HG03460 (cell line): ENCODE data around the gene ZNFX1.

Experiments used
- ATAC-seq: cut with Tn5 transposase; IDR thresholded peaks from one replicate; pipeline ENCODE4 v1.9.1; 2021; ENCODE audit not compliant: unreplicated experiment

ZNFX1 gene

GRCh38 chr20:49293122-49293521 is 15.3 kb upstream of the ZNFX1 start:
- no peak for ATAC-seq

- ATAC-seq = no peak
Measured at GRCh38 chr20:49292010-49292409, 14.2 kb upstream of the ZNFX1 start.

- ATAC-seq = no peak
Measured at GRCh38 chr20:49291200-49291599, 13.3 kb upstream of the ZNFX1 start.

- ATAC-seq = no peak
Measured at GRCh38 chr20:49290608-49291191, 12.8 kb upstream of the ZNFX1 start.

- no peak for ATAC-seq
Measured at GRCh38 chr20:49288784-49289696, 11.2 kb upstream of the ZNFX1 start.

- no peak for ATAC-seq
Measured at GRCh38 chr20:49288250-49288751, 10.4 kb upstream of the ZNFX1 start.

GRCh38 chr20:49287555-49288249 is 9.8 kb upstream of the ZNFX1 start:
- no peak for ATAC-seq

- ATAC-seq = no peak
Measured at GRCh38 chr20:49286689-49287551, 9.1 kb upstream of the ZNFX1 start.

GRCh38 chr20:49285813-49286494 is 8.1 kb upstream of the ZNFX1 start:
- no peak for ATAC-seq

- ATAC-seq = no peak
Measured at GRCh38 chr20:49285233-49285668, 7.4 kb upstream of the ZNFX1 start.

- no peak for ATAC-seq
Measured at GRCh38 chr20:49284818-49285217, 7.0 kb upstream of the ZNFX1 start.

- no peak for ATAC-seq
Measured at GRCh38 chr20:49283703-49284625, 6.1 kb upstream of the ZNFX1 start.

- no peak for ATAC-seq
Measured at GRCh38 chr20:49283176-49283702, 5.4 kb upstream of the ZNFX1 start.

GRCh38 chr20:49282584-49283171 is 4.8 kb upstream of the ZNFX1 start:
- no peak for ATAC-seq

- no peak for ATAC-seq
Measured at GRCh38 chr20:49281913-49282467, 4.1 kb upstream of the ZNFX1 start.

- ATAC-seq = no peak
Measured at GRCh38 chr20:49281059-49281912, 3.4 kb upstream of the ZNFX1 start.

- no peak for ATAC-seq
Measured at GRCh38 chr20:49280463-49281058, 2.7 kb upstream of the ZNFX1 start.
